Measurements from ENCODE around the gene PTPRN2. TPM values are rescaled to one million over a fixed set of nuclear protein-coding genes. Genes with fewer than 3 reads are reported as not detected.

PTPRN2 gene
- total and polyA plus RNA-seq, 2 of the 13 experiments (the other 11 are each of a cell fraction or from before 2014, with no cell fraction given) = 2.5 to 24.2 TPM

GRCh38 chr7:157517782-157518513, 1069.7 kb downstream of the PTPRN2 start:
- ATAC-seq = no peak
- no peaks in the 10 kb centered on the region for H4K20me1 ChIP-seq (ENCODE audit: insufficient read depth, low read length)
- no peaks in the 10 kb centered on the region for H3K9me3 ChIP-seq (ENCODE audit: low read length)
- no peak overlapping the region for H3K4me3 ChIP-seq (replicated peaks in 1 of 3; ENCODE audit: insufficient read depth in 1 of 3, low read depth in 2 of 3, low read length in 3 of 3)
- H3K4me1 ChIP-seq (ENCODE audit: insufficient read depth, low read length) = no peaks in the 10 kb centered on the region
- H3K36me3 ChIP-seq (replicated peaks in 1 of 2; ENCODE audit: control insufficient read depth in 1 of 2, insufficient read depth in 2 of 2, low read length in 2 of 2) = no peaks in the 10 kb centered on the region
- no peak for FAIRE-seq
- no peaks in the 10 kb centered on the region for H3K79me2 ChIP-seq (ENCODE audit: insufficient read depth, low read length)
- WGBS (ENCODE audit: low lambda C conversion rate) = 8% methylated on average over 2 of the region's 10 CpGs
- H3K27me3 ChIP-seq (ENCODE audit: control insufficient read depth in 1 of 2, insufficient read depth in 2 of 2, low read length in 2 of 2) = peaks cover 15 to 97% of the 10 kb centered on the region in 2 experiments
- H2AFZ ChIP-seq (ENCODE audit: low read length) = no peak overlapping the region
- BruUV-seq (replicated peaks) = no TSS peak
- intact Hi-C loops (cut with micrococcal nuclease; ENCODE audit: unreplicated experiment) = no loop called here
- H3K4me2 ChIP-seq (ENCODE audit: low read depth, low read length) = no peak overlapping the region
- no peak overlapping the region for H3K9ac ChIP-seq (ENCODE audit: insufficient read depth, low read depth, low read length)
- in situ Hi-C loops (cut with HindIII; ENCODE audit: extremely low pct_ligation_motif_present, low pct_unique_long_range_greater_than_20kb) = no loop called here
- no peak for DNase-seq (ENCODE audit: low spot score)
- no peak overlapping the region for H3K27ac ChIP-seq (ENCODE audit: extremely low read length, insufficient read depth, low read length)
- ChIA-PET CTCF (ENCODE audit: low intra/inter-chr PET ratio, low total read pairs) (no interaction called here), POLR2A (no interaction called here)
- no peak for TF ChIP-seq SETDB1 (CRISPR knock-in tag; IDR thresholded peaks at IDR 0.05; ENCODE audit: borderline replicate concordance)

- no peaks in the 10 kb centered on the region for H4K20me1 ChIP-seq (ENCODE audit: insufficient read depth, low read length)
- in situ Hi-C loops (cut with HindIII; ENCODE audit: extremely low pct_ligation_motif_present, low pct_unique_long_range_greater_than_20kb) (no loop called here), intact Hi-C loops (cut with micrococcal nuclease; ENCODE audit: unreplicated experiment) (no loop called here)
- H3K27ac ChIP-seq (ENCODE audit: extremely low read length, insufficient read depth, low read length) = no peak overlapping the region
- ChIA-PET POLR2A (no interaction called here), CTCF (ENCODE audit: low intra/inter-chr PET ratio, low total read pairs) (no interaction called here)
- ATAC-seq (no peak), FAIRE-seq (no peak), DNase-seq (ENCODE audit: low spot score) (no peak)
- no peaks in the 10 kb centered on the region for H3K36me3 ChIP-seq (replicated peaks in 1 of 2; ENCODE audit: control insufficient read depth in 1 of 2, insufficient read depth in 2 of 2, low read length in 2 of 2)
- no peak overlapping the region for H3K4me3 ChIP-seq (replicated peaks in 1 of 3; ENCODE audit: insufficient read depth in 1 of 3, low read depth in 2 of 3, low read length in 3 of 3)
- 40% methylated on average over 5 of the region's 25 CpGs for WGBS (ENCODE audit: low lambda C conversion rate)
- H3K9me3 ChIP-seq (ENCODE audit: low read length) = no peaks in the 10 kb centered on the region
- no TSS peak for BruUV-seq (replicated peaks)
- H3K4me1 ChIP-seq (ENCODE audit: insufficient read depth, low read length) = no peaks in the 10 kb centered on the region
- no peak overlapping the region for H3K4me2 ChIP-seq (ENCODE audit: low read depth, low read length)
- H2AFZ ChIP-seq (ENCODE audit: low read length) = no peak overlapping the region
- no peaks in the 10 kb centered on the region for H3K79me2 ChIP-seq (ENCODE audit: insufficient read depth, low read length)
- peaks cover 13 to 89% of the 10 kb centered on the region in 2 experiments for H3K27me3 ChIP-seq (ENCODE audit: control insufficient read depth in 1 of 2, insufficient read depth in 2 of 2, low read length in 2 of 2)
- H3K9ac ChIP-seq (ENCODE audit: insufficient read depth, low read depth, low read length) = no peak overlapping the region
- TF ChIP-seq HINFP (CRISPR knock-in tag; IDR thresholded peaks at IDR 0.05; ENCODE audit: low read depth) = no peak
- TF ChIP-seq NR2F2 (IDR thresholded peaks at IDR 0.05; ENCODE audit: borderline replicate concordance, low read depth) = no peak
- TF ChIP-seq SP2 (CRISPR knock-in tag; IDR thresholded peaks at IDR 0.05) = no peak
- TF ChIP-seq HNRNPUL1 (IDR thresholded peaks at IDR 0.05; ENCODE audit: low read depth, low read length) = no peak
- no peak for TF ChIP-seq TBL1XR1 (IDR thresholded peaks at IDR 0.05; ENCODE audit: borderline replicate concordance, low read length, partially characterized antibody)
- TF ChIP-seq HMGXB4 (CRISPR knock-in tag; IDR thresholded peaks at IDR 0.05; ENCODE audit: borderline replicate concordance in 1 of 2, low read depth in 1 of 2) = no peak
- no peak for TF ChIP-seq CENPT (CRISPR knock-in tag; IDR thresholded peaks at IDR 0.05; ENCODE audit: low read depth)
- no peak for TF ChIP-seq ZKSCAN5 (CRISPR knock-in tag; IDR thresholded peaks at IDR 0.05)
- no peak for TF ChIP-seq ZNF691 (CRISPR knock-in tag; IDR thresholded peaks at IDR 0.05; ENCODE audit: borderline replicate concordance, low read depth)
- TF ChIP-seq HES4 (CRISPR knock-in tag; IDR thresholded peaks at IDR 0.05; ENCODE audit: borderline replicate concordance) = no peak
These were observed 1070.5 kb downstream of the PTPRN2 start for GRCh38 chr7:157516911-157517781.
